Body of pancreas (tissue), 4 donors: ENCODE measurements around the gene CRX. TPM values are rescaled to one million over a fixed set of nuclear protein-coding genes. Genes with fewer than 3 reads are reported as not detected.

Experiments used
- ATAC-seq: fragments of 150-250 bp; one replicate; pipeline ENCODE4 v1.9.1; 2016
- DNase-seq, 4 donors: peaks; one replicate each; pipeline ENCODE4 v3.0.0-alpha.2; 2019
- H3K27ac ChIP-seq, 4 donors: fragments of 200-600 bp; sonication (generic); 1 replicate in 3 of 4; 2 replicates in 1 of 4; pipeline versions ENCODE4 v1.5.1 to v1.6.1; 2016 to 2019; ENCODE audit warnings: mild to moderate bottlenecking in 1 of 4, mixed read lengths in 1 of 4, moderate library complexity in 1 of 4
- H3K27me3 ChIP-seq, 2 donors: fragments of 200-600 bp; sonication (generic); one replicate each; pipeline ENCODE4 v1.6.0; 2016; ENCODE audit warnings: mild to moderate bottlenecking in 1 of 2
- H3K36me3 ChIP-seq, 2 donors: fragments of 200-600 bp; sonication (generic); replicated peaks in 1 of 2; 2 replicates each; pipeline ENCODE4 v1.5.1; 2016; ENCODE audit warnings: low read depth in 2 of 2; ENCODE audit not compliant: insufficient read depth in 1 of 2
- H3K4me1 ChIP-seq: fragments of 200-600 bp; sonication (generic); one replicate; pipeline ENCODE4 v1.6.0; 2016
- H3K4me3 ChIP-seq, 2 donors: fragments of 200-600 bp; sonication (generic); 1 replicate in 1 of 2; 2 replicates in 1 of 2; pipeline ENCODE4 v1.5.1; 2016 to 2019
- H3K9me3 ChIP-seq, 3 donors: fragments of 200-600 bp; sonication (generic); 1 replicate in 2 of 3; 2 replicates in 1 of 3; pipeline ENCODE4 v1.5.1; 2016
- POLR2A ChIP-seq, 3 donors: fragments of 450-650 bp; IDR thresholded peaks; one replicate each; pipeline ENCODE4 v1.6.1; 2016; ENCODE audit warnings: antibody characterized with exemption in 3 of 3, mild to moderate bottlenecking in 2 of 3
- WGBS, 2 donors: methylation state at CpG; one replicate each; pipeline ENCODE4 v1.1.5; 2017; 5-methylcytosine and 5-hydroxymethylcytosine counted together
- intact Hi-C: fragments of 100-400 bp; cut with DNase I; formaldehyde crosslinking; loops from one replicate; pipeline ENCODE4 v1.15.1; 2023
- small RNA-seq: library from RNA; depleted of rRNA; stranded (forward); fragments of <200 nt; gene quantifications from one replicate; pipeline ENCODE3, GENCODE V24; 2016
- total RNA-seq, 2 donors: library from RNA; depleted of rRNA; stranded (reverse); fragments of >200 nt; gene quantifications; one replicate each; pipeline ENCODE4 v1.1.0, GENCODE V29; 2016
- TF ChIP-seq, protein P1 (sequence below), 7 experiments: fragments of 450-650 bp in 4 of 7; fragments of 200-600 bp in 3 of 7; sonication (generic) in 3 of 7; IDR thresholded peaks; one replicate each; pipeline ENCODE4 v1.5.1; 2016 to 2019; ENCODE audit warnings: antibody characterized with exemption in 7 of 7

CRX gene
- total RNA-seq, 2 donors from 2014 or later, result not detected

DNA sequence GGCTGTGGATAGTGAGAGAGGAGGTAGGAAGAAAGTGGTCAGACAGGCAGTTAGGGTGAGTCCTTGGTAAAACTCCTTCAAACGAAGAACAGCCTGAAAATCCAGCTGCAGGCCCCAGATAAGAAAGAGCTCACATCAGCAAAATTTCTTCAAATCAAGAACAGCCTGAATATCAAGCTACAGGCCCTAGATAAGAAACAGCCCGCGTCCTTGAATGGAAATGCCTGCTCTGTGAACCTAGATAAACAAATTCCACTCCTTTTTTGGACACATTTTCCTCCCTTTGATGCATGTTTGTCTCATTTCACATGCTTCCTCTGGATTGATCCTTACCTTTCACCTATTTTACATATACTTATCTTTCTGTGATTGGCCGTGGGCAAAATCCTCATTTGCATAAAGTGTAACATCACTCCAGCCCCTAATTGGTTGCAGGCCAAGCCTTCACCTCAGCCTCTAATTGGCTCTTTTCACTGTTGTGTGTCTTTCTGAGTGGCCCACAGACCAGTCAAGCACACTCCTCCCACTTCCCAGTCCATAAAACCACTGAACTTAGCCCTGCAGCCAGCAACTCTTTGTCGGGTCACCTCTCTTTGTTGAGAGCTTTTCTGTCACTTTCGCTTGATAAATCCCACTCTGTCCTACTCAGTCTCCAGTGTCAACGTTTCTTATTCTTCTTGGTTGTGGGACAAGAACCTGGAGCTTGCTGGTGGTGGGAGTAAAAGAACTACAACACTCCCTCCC lies 70.4 kb downstream of the CRX start:
- H3K9me3 ChIP-seq, result no peaks in the 10 kb centered on the region
- peak; percentile 64 for ATAC-seq
- H3K27ac ChIP-seq, result peak overlapping the region in 2 of 4 donors; percentile 44 to 47
- WGBS, 2 donors, result 31 to 40% methylated on average over 7 of the region's 7 CpGs
- intact Hi-C loops, result no loop called here
- TF ChIP-seq, protein P1, sequence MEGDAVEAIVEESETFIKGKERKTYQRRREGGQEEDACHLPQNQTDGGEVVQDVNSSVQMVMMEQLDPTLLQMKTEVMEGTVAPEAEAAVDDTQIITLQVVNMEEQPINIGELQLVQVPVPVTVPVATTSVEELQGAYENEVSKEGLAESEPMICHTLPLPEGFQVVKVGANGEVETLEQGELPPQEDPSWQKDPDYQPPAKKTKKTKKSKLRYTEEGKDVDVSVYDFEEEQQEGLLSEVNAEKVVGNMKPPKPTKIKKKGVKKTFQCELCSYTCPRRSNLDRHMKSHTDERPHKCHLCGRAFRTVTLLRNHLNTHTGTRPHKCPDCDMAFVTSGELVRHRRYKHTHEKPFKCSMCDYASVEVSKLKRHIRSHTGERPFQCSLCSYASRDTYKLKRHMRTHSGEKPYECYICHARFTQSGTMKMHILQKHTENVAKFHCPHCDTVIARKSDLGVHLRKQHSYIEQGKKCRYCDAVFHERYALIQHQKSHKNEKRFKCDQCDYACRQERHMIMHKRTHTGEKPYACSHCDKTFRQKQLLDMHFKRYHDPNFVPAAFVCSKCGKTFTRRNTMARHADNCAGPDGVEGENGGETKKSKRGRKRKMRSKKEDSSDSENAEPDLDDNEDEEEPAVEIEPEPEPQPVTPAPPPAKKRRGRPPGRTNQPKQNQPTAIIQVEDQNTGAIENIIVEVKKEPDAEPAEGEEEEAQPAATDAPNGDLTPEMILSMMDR (IDR thresholded peaks at IDR 0.05), result no peak
- TF ChIP-seq POLR2A (IDR thresholded peaks at IDR 0.05), result no peak
- H3K4me1 ChIP-seq, result peaks cover 12% of the 10 kb centered on the region
- H3K4me3 ChIP-seq, result no peak overlapping the region
- H3K27me3 ChIP-seq, result no peaks in the 10 kb centered on the region
- peak in 3 of 4 donors; percentile 27 to 65 (median 61) for DNase-seq
- no peaks in the 10 kb centered on the region for H3K36me3 ChIP-seq

Small RNA genes lying within 50 kb of the gene (small RNA-seq; reads per million reads assigned to genes)
- not detected for gene AC008745.1

Other genes starting within 250 kb of the CRX start
- under 1 TPM in 1 of 2 donors, not detected in 1; under 0.01 TPM for gene ZNF541, start 248.8 kb upstream of the CRX start, total RNA-seq
- gene BICRA, start 212.8 kb upstream of the CRX start, total RNA-seq, result 10 to 100 TPM in 1 of 2 donors, 1 to 10 TPM in 1; 2.6 to 26.4 TPM
- gene EHD2, start 108.5 kb upstream of the CRX start, total RNA-seq, result 10 to 100 TPM; 41.2 to 66.3 TPM
- gene NOP53, start 76.4 kb upstream of the CRX start, total RNA-seq, result 100 to 1,000 TPM; 436 to 761 TPM
- gene SELENOW, start 43.2 kb upstream of the CRX start, total RNA-seq, result 100 to 1,000 TPM; 189 to 296 TPM
- not detected for gene TPRX1, start 17.4 kb upstream of the CRX start, total RNA-seq
- gene TPRX2, start 37.3 kb downstream of the CRX start, total RNA-seq, result not detected
- gene SULT2A1, start 64.4 kb downstream of the CRX start, total RNA-seq, result not detected
- gene BSPH1, start 170.2 kb downstream of the CRX start, total RNA-seq, result not detected
- not detected for gene ELSPBP1, start 172.7 kb downstream of the CRX start, total RNA-seq
- not detected for gene CABP5, start 222.1 kb downstream of the CRX start, total RNA-seq